NCI-H82 treated with DMSO at 0.1 percent for 48 hours (cell line): Measurements from ENCODE around the gene LDLRAD3.

ENCODE experiments used
- DNase-seq: peaks from one replicate; lab custom pipeline; 2025; ENCODE audit not compliant: unreplicated experiment; lab: John Stamatoyannopoulos, UW

LDLRAD3 gene

DNA sequence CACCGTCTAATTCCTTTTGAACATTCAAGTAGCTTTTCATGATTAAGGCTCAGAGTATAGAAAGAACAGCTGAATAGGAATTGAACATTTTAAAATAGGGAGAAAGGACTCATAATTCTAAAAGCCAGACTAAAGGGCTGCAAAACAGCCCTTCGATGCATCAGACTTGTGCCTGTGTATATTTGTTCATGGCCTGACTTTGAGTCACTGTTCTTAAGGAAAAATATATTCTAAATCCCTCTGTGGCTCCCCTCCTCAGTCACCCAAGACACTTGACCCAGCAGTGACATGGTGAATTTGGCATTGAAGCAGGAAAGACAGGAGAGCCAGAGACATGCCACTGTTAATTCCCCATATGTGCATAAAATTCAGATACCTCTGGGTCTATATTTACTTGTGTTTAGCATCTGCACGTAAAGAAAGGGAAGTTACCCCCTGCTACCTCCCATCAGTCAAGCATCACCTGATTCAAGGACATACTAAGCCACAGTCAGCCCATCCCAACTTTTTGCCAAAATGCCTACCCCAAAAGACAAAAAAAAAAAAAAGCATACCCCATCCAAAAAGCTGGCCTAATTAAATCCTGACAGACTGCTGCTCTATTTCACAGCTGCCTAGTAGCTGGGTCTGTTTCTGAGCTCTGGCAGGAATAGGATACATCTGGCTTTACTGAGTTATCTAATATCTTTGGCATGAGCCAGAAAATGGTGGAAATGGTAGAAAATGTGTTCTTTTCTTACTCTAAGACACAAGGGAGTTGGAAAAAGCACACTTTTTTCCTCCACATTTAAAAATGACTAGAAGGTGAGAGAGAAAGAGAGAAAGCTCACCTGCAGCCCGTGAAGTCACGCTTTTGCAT, 251.9 kb downstream of the LDLRAD3 start:
- DNase-seq, result no peak

DNA sequence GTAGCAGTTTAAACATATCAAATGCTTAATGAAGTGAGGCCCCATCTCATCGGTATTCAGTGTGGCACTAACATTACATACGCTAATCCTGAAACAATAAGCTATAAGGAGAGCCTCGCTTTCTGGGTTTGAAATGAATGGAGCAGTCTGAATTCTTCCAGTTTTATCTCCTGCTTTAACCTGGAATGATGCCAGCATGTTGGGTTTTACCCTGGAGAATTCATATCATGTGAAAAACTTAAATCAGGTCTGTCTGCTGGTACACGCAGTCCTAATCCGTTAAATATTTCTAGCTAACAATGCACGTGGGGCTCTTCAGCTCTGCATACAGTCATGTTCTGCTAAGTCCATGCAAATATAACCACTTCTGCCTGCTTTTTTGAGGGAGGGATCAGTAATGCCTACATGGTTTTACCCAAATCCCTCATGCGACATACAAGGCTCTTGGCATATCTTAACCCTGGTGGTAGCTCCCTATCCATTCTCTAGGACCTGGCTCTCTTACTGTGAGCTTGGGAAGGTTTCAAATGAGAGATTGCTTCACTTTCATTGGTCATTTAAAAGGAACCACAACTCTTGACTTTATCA, 252.6 kb downstream of the LDLRAD3 start:
- DNase-seq, result no peak

DNA sequence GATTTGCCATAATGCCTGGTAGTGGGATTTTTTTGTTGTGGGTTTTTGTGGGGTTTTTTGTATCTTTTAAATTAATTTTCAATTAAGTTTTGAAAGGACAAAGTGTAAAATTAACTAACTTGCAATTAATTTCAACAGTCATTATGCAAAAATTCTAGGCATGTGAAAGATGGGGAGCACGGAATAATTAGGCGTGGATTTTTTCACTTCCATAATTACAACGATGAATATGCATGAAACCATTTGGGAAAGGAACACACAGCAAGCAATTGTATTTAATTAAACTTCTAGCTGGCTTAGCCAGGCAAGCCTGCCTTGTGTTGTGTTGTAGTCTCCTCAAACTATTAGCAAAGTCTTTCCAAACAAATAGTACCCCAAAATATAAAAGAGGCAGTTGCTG, 257.5 kb downstream of the LDLRAD3 start:
- DNase-seq, result no peak

DNA sequence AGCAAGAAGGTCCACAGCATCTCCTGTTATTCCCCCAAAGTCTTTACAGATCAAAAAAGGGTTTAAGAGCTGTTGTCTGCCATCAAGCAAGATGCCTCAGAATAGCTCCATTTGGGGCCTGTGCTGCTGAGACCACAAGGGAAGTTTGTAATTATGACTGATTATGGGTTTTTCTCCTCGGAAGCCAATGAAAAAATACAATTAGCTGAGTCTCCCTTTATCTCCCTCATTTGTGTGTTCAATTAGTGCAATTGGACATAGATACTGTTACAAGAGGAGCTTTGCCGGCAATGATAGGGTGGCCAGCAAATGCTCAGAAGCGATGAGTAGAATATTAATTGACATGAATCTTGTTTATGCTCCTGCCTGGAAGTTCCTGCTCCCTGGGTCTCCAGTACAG, 261.7 kb downstream of the LDLRAD3 start:
- DNase-seq, result no peak

DNA sequence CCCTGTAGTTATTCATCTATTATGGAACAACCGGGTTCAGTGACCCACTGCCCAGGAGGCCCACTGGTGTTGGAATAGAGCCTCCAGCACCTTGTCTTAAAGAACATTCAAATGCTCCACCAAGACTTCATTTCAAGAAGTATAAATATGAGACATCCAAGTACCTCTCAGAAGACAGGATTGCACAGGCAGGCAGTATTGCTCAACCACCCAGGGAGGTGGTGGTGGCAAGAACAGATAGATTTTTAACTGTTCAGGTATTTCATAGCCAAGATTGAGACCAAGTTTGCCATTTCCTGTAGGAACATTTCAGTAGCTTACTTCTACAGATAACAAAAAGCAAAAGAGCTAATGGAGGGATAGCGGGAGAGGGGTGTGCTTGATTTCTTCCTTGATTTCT, 266.7 kb downstream of the LDLRAD3 start:
- DNase-seq, result no peak

DNA sequence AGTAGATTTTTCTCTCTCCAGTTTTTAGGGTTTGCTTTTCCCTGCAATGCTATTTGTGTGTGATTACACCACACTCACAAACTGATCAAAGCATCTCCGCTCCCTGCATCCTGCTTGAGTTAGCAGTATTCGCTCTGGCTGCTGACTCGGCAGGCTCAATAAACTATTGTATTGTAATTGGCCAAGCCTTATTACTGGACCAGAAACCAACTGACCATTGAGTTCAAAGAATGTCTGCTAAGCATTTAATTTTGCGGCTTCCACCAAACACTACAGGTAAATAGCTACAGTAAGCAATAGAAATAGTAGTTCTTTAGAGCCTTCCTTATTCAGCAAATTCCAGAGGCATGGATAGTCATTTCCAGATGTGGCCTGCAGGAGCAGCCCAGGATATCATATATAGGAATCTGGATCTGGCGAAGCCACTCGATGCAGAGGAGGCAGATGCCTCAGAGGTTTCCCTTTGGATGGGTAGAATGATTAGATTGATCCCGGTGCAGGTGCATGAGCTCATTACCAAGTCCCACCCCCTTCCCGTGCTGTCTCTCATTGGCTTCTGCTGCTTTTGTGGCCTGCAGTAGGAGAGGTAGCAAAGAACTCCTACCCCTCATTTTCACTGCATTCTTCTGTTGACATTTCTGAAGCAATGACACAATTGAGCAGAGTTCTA, 268.0 kb downstream of the LDLRAD3 start:
- no peak for DNase-seq

DNA sequence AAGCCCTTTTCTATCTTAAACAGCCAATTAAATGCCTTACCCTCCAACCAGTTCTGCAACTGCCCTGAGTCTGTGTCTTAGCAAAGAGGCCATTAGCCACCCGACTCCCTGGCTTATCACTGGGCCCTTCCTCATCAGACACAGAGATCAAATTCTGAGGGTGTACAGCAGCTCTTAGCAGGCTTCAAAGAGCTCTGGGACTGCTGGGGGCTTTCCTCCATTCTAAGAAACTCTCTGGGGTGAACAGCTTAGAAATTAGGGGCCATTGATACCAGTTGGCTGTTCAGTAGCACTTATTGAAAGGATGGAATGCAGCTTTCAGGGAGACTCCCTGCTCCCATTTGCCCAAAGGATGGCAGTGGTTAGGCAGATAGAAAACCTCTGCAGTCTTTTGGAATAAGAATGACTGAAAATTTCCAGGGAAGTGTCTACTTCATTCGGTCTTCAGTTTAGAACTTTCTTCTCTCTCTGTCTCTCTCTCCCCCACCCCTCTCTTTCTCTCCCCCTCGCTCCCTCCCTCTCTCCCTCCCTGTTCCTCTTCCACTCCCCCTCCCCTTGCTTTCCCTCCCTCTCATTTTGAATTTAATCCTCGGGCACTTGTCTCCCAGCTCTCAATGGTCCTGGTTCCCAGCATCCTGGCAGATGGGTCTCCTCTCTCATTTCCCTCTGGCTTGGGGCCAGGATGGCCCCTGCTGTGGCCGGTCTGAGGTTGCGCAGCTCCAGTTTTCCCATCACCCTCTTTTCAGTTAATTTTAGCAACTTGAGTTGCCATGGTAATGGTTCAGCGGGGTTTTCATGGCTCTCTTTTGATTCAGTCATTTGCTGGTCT, 268.9 kb downstream of the LDLRAD3 start:
- no peak for DNase-seq

DNA sequence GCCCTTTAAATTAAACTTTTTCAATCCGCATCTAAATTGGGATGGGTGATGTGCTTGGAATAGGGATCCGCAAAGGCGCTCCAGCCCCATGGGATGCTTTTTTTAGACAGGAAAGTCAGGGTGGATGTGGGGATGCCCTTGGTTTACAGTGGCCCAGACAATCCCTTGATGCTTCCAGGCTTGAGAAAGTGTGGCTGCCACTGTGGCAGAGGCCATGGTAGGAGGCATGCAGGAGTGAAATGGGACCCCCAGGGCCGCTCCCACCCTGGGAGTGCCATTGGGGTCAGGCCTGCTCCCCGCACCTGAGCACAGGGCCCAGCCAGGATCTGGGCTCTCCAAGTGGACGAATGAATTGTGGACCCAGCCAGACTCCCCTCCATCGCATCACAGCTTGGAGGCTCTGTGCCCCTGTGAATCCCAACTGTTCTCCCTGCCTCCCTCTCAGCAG, 269.6 kb downstream of the LDLRAD3 start:
- no peak for DNase-seq

DNA sequence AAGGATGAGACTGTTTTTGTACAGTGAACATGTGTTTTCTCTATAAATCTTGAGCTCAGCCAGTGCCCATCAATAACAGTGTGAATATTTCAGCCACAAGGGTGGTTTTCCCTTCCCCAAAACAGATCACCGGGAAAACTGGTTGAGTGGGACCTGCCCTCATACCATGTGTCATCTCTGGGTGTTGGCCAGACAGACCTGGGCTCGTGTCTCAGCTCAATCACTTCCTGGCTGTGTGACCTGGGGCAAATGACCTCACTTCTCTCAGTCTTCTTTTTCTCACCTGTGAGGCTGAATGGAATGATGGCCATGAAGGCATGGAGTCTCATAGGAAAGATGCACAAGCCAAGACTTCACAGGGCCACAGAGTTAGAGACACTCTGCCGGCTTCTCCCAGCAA, 270.6 kb downstream of the LDLRAD3 start:
- no peak for DNase-seq

DNA sequence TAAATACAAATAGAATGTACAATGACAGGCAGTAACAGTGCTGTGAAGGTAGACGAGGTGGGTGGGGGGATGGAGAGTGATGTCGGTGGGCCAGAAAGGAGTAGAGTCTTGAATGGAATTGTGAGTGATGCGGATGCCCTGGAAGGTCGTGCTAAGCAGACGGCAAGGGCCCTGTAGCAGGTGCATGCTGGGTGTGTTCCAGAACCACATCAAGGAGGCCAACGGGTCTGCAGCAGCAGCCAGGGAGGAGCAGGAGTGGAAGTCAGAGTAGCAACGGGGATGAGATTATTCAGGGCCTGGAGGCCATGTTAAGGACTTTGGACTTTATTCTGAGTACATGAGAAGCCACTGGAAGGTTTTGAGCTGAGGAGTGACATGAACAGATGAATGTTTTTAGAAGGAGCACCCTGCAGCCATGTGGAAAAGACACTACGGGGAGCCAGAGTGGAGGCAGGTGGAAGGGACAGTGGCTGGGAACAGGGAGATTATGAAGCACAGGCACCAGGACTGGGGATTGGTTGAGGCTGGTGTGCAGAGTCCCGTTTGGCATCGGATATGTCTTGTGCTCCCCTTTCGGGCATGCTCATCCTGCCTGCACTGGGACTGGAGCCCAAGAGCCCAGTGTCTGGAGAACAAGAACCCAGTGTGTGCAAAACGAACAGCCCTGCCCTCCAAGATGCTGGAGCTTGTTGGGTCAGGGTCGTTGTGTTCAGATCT, 271.3 kb downstream of the LDLRAD3 start:
- no peak for DNase-seq

DNA sequence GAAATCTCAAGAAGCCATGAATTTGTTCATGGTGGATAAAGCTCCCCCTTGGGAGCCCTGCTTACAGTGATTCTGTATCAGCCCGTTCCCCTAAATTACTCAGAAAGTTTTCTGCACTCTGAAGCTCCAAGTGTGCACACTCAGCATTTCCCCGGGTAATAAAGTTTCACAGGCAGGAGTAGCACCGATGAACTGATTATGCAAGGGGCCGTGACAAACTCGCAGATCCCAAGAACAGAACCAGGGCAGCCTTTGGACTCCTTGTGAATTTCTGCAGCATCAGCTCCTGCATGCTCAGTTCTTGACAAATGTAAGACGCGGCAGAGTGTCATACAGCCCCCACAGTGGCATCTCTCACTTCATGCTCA, 271.8 kb downstream of the LDLRAD3 start:
- DNase-seq, result no peak

DNA sequence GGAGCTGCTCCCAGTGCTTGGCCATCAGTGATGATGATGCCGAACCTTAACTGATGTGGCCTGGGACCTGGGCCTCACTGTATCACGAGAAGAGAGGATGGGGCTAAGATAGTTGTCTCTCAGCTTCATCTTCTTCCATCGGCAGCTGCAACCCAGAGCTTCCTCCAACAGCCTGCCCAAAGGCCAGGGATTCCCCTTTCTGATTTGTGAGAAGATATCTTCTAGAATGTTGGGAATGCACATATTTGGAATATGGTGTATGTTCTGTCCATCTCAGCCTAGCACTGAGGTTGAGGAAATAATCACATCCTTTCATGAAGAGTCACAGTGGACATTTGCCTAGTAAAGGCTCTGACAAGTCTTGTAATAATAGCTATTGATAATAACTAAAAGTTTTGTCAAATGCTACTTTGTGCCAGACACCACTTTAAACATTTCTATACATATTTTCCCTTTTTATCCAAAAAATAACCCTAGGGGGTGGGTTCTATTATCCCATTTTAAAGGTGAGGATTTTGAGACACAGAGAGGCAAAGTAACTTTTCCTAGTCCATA, 272.3 kb downstream of the LDLRAD3 start:
- no peak for DNase-seq

DNA sequence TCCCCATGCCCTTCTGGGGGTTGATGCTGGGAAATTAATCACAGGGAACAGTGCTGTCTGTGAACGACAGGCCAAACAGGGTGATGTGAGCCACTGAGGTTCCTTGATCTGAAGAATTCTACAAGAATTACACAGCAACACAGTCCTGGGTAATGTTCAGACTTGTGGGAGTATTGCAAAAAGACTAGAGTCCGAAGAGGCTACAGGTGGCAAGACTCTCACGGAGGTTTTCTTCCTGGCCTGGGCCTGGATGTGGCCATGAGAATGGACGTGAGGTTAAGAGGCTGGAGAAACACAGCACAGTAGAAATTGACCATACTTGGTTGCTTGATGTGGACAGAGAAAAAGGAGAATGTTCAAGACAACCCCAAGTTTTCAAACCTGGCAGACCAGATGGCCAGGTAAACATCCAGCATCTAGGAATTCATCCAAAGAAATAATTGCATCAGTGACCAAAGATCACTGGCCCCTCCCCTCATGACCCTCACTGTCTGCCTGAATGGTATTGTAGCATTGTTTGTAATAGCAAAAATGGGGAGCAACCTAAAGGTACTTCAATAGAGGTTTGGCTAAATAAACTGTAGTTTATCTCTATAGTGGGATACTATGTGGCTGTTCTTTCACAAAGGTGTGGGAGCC, 274.5 kb downstream of the LDLRAD3 start:
- DNase-seq, result no peak

DNA sequence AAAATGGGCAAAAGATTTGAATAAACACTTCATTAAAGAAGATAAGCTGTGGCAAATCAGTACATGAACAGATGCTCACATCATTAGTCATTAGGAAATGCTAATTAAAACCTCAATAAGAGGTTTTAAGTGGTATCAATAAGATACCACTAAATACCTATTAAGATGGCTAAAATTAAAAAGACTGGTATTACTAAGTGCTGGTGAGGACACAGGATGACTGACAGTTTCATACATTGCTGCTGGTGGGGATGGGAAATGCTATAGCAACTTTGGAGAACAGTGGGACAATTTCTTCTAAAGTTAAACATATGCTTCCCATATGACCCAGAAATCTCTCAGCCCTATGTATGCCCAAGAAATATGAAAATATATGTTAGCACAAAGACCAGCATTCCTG, 276.1 kb downstream of the LDLRAD3 start:
- no peak for DNase-seq

DNA sequence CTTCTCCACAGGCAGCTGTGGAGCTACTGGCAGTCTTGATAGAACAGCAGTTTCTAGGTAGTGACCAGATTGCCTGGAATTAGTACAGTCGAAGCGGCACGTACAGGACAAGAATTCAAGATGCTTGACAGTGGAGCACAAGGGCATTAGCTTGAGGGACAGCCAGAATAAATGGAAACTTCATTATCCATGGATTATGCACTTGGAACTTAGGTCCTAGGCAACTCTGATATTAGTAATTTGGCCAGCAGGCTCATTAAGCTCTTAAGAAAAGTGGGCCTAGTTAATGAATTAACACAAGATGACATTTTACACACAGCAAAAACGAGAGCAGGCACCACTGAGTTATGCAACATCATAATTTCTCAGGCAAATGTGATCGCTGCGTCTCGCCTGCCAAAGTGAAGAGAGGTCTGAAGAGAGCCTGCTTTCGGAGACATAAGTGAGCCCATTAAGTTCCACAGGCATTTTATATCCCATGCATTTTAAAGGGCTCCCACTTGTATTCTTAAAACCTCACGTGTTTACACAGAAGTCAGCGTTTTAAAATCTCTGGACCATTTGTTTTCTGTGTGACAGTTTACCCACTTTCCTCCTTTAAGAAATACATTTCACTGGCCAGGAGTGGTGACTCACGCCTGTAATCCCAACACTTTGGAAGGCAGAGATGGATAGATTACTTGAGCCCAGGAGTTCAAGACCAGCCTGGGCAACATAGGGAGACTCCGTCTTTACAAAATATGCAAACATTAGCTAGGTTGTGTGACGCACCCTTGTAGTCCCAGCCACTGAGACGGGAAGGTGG, 279.2 kb downstream of the LDLRAD3 start:
- no peak for DNase-seq

DNA sequence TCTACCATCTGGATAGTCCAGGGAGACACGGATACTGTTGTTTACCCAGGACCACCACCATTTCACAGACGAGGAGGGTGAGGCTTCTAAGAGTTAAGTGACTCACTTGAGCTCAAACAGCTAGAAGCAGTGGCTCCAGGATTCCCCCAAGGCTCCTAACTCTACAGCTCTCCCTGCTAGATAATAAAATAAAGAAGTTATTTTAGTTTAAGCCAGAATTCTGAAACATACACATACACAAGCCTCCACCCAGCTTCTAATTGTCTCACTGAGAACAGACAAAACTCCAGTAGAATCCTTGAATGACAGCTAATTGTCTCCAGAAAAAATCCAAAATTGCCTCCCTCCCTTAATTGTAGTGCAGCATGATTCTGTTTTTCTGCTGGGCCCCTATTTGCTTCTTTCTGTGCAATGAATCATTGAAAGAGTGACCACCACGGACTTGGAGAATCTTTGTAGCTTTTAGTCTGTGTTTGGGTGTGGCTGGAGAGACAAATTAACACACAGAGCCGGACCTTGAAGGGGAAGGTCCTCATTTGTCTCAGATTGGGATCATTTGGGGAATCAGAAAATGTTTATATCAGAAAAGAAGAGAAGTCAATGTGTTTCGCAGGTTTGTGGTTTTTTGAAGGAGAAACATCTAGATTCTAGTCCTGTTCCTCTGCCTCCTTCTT, 280.5 kb downstream of the LDLRAD3 start:
- DNase-seq, result no peak

DNA sequence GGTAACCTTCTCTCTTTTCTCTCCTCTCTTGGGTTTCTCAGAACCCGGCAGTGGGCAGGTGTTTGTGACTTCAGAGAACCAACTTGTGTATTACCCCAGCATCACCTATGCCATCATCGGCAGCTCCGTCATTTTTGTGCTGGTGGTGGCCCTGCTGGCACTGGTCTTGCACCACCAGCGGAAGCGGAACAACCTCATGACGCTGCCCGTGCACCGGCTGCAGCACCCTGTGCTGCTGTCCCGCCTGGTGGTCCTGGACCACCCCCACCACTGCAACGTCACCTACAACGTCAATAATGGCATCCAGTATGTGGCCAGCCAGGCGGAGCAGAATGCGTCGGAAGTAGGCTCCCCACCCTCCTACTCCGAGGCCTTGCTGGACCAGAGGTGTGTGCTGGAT, 283.2 kb downstream of the LDLRAD3 start:
- DNase-seq, result no peak

DNA sequence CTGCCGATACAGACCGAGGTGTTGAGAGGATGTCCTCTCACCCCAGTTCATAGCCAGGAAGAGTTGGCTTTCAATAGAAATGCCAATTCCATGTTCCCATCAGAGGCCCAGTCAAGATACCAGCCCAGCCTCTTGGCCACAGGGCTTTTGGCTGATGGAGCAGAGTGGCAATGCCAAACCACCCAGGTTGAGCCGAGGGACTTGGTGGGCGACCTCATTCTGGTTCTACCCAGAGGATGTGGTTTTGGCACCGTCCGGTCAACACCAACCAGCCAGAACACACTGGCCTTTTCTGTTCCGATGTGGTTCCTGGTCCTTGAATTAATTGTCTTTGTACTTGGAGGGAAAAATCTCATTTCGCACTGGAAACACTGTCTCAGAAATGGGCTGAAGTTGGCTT, 284.8 kb downstream of the LDLRAD3 start:
- no peak for DNase-seq
